Measurements from ENCODE around the gene PRDM5. TPM values are rescaled to one million over a fixed set of nuclear protein-coding genes. Genes with fewer than 3 reads are reported as not detected.

The PRDM5 gene
- total RNA-seq, 1 experiment from 2014 or later: 5.1 TPM

GRCh38 chr4:120965938-120966337 is 43.4 kb upstream of the PRDM5 start:
- ChIA-PET RAD21 (ENCODE audit: low non-redundant PET in 1 of 2, low total read pairs in 2 of 2, uncharacterized antibody in 2 of 2, unreplicated experiment in 2 of 2) (no interaction called here), POLR2A (no interaction called here), CTCF (no interaction called here)
- DNase-seq (ENCODE audit: low read depth, low spot score) (no peak), ATAC-seq (no peak)
- Histone ChIP-seq H3K4me3 (replicated peaks in 1 of 2; ENCODE audit: low read depth in 1 of 2, low read length in 2 of 2) (no peak overlapping the region), H3K36me3 (ENCODE audit: control insufficient read depth in 1 of 2, insufficient read depth in 2 of 2, low read length in 2 of 2) (no peaks in the 10 kb centered on the region), H3K27me3 (ENCODE audit: insufficient read depth, low read length) (no peaks in the 10 kb centered on the region), H3K4me2 (ENCODE audit: low read length) (no peak overlapping the region), H3K4me1 (ENCODE audit: control insufficient read depth in 1 of 2, insufficient read depth in 2 of 2, low read length in 2 of 2) (no peaks in the 10 kb centered on the region), H3K9me2 (ENCODE audit: insufficient read depth) (no peaks in the 10 kb centered on the region), H3K79me2 (ENCODE audit: insufficient read depth, low read length) (no peaks in the 10 kb centered on the region), H3K9ac (ENCODE audit: low read length) (no peak overlapping the region), H2AFZ (ENCODE audit: low read depth, low read length, poor library complexity, severe bottlenecking) (peak overlapping the region; percentile 54), H3K27ac (ENCODE audit: low read depth, low read length) (no peak overlapping the region), H4K20me1 (ENCODE audit: insufficient read depth) (no peaks in the 10 kb centered on the region), H3K9me3 (ENCODE audit: control insufficient read depth in 1 of 2, insufficient read depth in 1 of 2, low read depth in 1 of 2, low read length in 2 of 2) (no peaks in the 10 kb centered on the region)
- TF ChIP-seq YY1 (IDR thresholded peaks at IDR 0.05; ENCODE audit: extremely low read depth, insufficient replicate concordance, low read depth, low read length): no peak
- no peak for TF ChIP-seq EZH2phosphoT487 (IDR thresholded peaks at IDR 0.05; ENCODE audit: borderline replicate concordance)
- no peak for TF ChIP-seq SP1 (IDR thresholded peaks at IDR 0.05; ENCODE audit: low read depth)
- no peak for TF ChIP-seq RAD21 (IDR thresholded peaks at IDR 0.05; ENCODE audit: low read depth)
- TF ChIP-seq CEBPB (IDR thresholded peaks at IDR 0.05; ENCODE audit: low read depth): no peak
- no peak for TF ChIP-seq ELF1 (IDR thresholded peaks at IDR 0.05; ENCODE audit: borderline replicate concordance, low read depth)
- no peak for TF ChIP-seq REST (IDR thresholded peaks at IDR 0.05; ENCODE audit: low read depth)
- TF ChIP-seq ZNF274 (IDR thresholded peaks at IDR 0.05; ENCODE audit: low read depth, low read length): no peak
- intact Hi-C loops (cut with micrococcal nuclease): no loop called here
- BruUV-seq (replicated peaks): no TSS peak
